Neural cell (in vitro differentiated cells): ENCODE measurements around the gene CACNA1C. TPM values are rescaled to one million over a fixed set of nuclear protein-coding genes. Genes with fewer than 3 reads are reported as not detected.

Experiments
- H2AFZ ChIP-seq: fragments of 200-600, 300-800 bp; sonication (generic), shearing (Covaris generic); 2 replicates; pipeline ENCODE4 v1.6.0; 2014; ENCODE audit warnings: low read depth, mild to moderate bottlenecking, antibody characterized with exemption, low read length, moderate library complexity
- H3F3A ChIP-seq: fragments of 200-600 bp; shearing (Covaris generic); 2 replicates; pipeline ENCODE4 v1.6.1; 2016; ENCODE audit warnings: mild to moderate bottlenecking, moderate library complexity, mixed read lengths, antibody characterized with exemption, low read length; ENCODE audit not compliant: insufficient read depth, poor library complexity, severe bottlenecking
- H3K27ac ChIP-seq: fragments of 200-600, 300-800 bp; sonication (generic), shearing (Covaris generic); 2 replicates; pipeline ENCODE4 v1.5.1; 2014; ENCODE audit warnings: mild to moderate bottlenecking, low read length, moderate library complexity
- H3K27me3 ChIP-seq: fragments of 300-800, 200-600 bp; sonication (generic), shearing (Covaris generic); 2 replicates; pipeline ENCODE4 v1.6.0; 2014; ENCODE audit warnings: mild to moderate bottlenecking, low read depth, low read length, moderate library complexity; ENCODE audit not compliant: insufficient read depth
- H3K36me3 ChIP-seq: fragments of 300-800, 200-600 bp; sonication (generic), shearing (Covaris generic); 2 replicates; pipeline ENCODE4 v1.5.1; 2014; ENCODE audit warnings: mild to moderate bottlenecking, antibody characterized with exemption, low read length, moderate library complexity; ENCODE audit not compliant: insufficient read depth
- H3K4me2 ChIP-seq: fragments of 300-800, 200-600 bp; sonication (generic), shearing (Covaris generic); 2 replicates; pipeline ENCODE4 v1.6.0; 2014; ENCODE audit warnings: mild to moderate bottlenecking, low read length
- H3K4me3 ChIP-seq: fragments of 300-800, 200-600 bp; sonication (generic), shearing (Covaris generic); 2 replicates; pipeline ENCODE4 v1.5.1; 2014; ENCODE audit warnings: mild to moderate bottlenecking, low read length, moderate library complexity
- H3K79me2 ChIP-seq: fragments of 200-600 bp; shearing (Covaris generic); replicated peaks from 2 replicates; pipeline ENCODE4 v1.6.0; 2014; ENCODE audit warnings: mild to moderate bottlenecking, low read length, moderate library complexity; ENCODE audit not compliant: insufficient read depth
- H3K9ac ChIP-seq: fragments of 300-800, 200-600 bp; sonication (generic), shearing (Covaris generic); 2 replicates; pipeline ENCODE4 v1.6.1; 2016; ENCODE audit warnings: mild to moderate bottlenecking, low read length, mixed read lengths
- H3K9me2 ChIP-seq: fragments of 200-600 bp; shearing (Covaris generic); 2 replicates; pipeline ENCODE4 v1.6.1; 2016; ENCODE audit warnings: mild to moderate bottlenecking, low read length, mixed read lengths; ENCODE audit not compliant: insufficient read depth
- H3K9me3 ChIP-seq: fragments of 200-600, 300-800 bp; sonication (generic), shearing (Covaris generic); 2 replicates; pipeline ENCODE4 v1.6.1; 2016; ENCODE audit warnings: mild to moderate bottlenecking, mixed run types, low read length, moderate library complexity, mixed read lengths
- H4K20me1 ChIP-seq: fragments of 200-600 bp; shearing (Covaris generic); 2 replicates; pipeline ENCODE4 v1.6.1; 2016; ENCODE audit warnings: mild to moderate bottlenecking, mixed run types; ENCODE audit not compliant: insufficient read depth
- EP300 ChIP-seq: fragments of 450-650 bp; conservative IDR thresholded peaks from 2 replicates; pipeline ENCODE4 v1.6.1; 2014; ENCODE audit warnings: antibody characterized with exemption, mild to moderate bottlenecking, moderate library complexity; ENCODE audit not compliant: poor library complexity, severe bottlenecking
- EZH2 ChIP-seq: fragments of 200-600, 300-800 bp; shearing (Covaris generic), sonication (generic); IDR thresholded peaks from 2 replicates; pipeline ENCODE4 v1.6.1; 2014; ENCODE audit warnings: antibody characterized with exemption, low read length, borderline replicate concordance, mild to moderate bottlenecking; ENCODE audit not compliant: insufficient read depth, poor library complexity, severe bottlenecking
- MXI1 ChIP-seq: fragments of 450-650 bp; conservative IDR thresholded peaks from 2 replicates; pipeline ENCODE4 v1.6.1; 2014; ENCODE audit warnings: antibody characterized with exemption, mild to moderate bottlenecking; ENCODE audit not compliant: poor library complexity, severe bottlenecking
- POLR2AphosphoS5 ChIP-seq: IDR thresholded peaks from 2 replicates; pipeline ENCODE4 v1.6.1; 2012
- RAD21 ChIP-seq: fragments of 450-650 bp; conservative IDR thresholded peaks from 2 replicates; pipeline ENCODE4 v1.6.1; 2014; ENCODE audit warnings: antibody characterized with exemption, mild to moderate bottlenecking, moderate library complexity
- SMC3 ChIP-seq: fragments of 450-650 bp; conservative IDR thresholded peaks from 2 replicates; pipeline ENCODE4 v1.6.1; 2014; ENCODE audit warnings: antibody characterized with exemption, mild to moderate bottlenecking, moderate library complexity; ENCODE audit not compliant: poor library complexity
- TAF1 ChIP-seq: IDR thresholded peaks from 2 replicates; pipeline ENCODE4 v1.6.1; 2012; ENCODE audit warnings: low read depth
- polyA plus RNA-seq: library from polyadenylated mRNA; depleted of rRNA; stranded (reverse); fragments of >200 nt; gene quantifications from 2 replicates; pipeline ENCODE4 v1.2.3, GENCODE V29; 2014
- TF ChIP-seq, protein P1 (sequence below): fragments of 450-650 bp; IDR thresholded peaks from 2 replicates; pipeline ENCODE4 v1.5.1; 2014; ENCODE audit warnings: antibody characterized with exemption, mild to moderate bottlenecking, moderate library complexity; ENCODE audit not compliant: poor library complexity, severe bottlenecking
- TF ChIP-seq, protein P2 (sequence below): IDR thresholded peaks from 2 replicates; pipeline ENCODE4 v1.6.1; 2012; ENCODE audit warnings: borderline replicate concordance

CACNA1C gene
- polyA plus RNA-seq, 1 donor from 2014 or later, result 9.7 TPM

DNA sequence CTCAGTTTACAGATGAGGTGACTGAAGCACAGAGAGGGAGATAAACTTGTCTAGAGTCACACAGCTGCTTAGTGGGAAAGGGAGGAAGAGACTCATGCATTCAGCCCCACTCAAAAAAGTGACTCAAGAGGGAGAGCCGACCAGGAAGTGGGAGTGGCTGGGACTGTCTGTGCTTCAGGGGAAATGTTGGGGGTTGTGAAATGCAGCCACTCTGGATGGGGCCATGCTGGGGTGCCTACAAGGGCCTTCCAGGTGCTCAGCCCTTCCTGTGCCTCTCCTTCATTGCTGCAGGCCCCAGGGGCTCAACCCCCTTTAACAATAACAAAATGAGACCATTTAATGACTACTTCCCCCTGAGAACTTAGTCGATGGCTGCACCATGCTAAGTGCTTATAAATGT, 41.8 kb downstream of the CACNA1C start:
- H3K4me3 ChIP-seq, result no peak overlapping the region
- H3F3A ChIP-seq, result no peaks in the 10 kb centered on the region
- no peak for TF ChIP-seq SMC3
- no peak for TF ChIP-seq EP300
- TF ChIP-seq, protein P1, sequence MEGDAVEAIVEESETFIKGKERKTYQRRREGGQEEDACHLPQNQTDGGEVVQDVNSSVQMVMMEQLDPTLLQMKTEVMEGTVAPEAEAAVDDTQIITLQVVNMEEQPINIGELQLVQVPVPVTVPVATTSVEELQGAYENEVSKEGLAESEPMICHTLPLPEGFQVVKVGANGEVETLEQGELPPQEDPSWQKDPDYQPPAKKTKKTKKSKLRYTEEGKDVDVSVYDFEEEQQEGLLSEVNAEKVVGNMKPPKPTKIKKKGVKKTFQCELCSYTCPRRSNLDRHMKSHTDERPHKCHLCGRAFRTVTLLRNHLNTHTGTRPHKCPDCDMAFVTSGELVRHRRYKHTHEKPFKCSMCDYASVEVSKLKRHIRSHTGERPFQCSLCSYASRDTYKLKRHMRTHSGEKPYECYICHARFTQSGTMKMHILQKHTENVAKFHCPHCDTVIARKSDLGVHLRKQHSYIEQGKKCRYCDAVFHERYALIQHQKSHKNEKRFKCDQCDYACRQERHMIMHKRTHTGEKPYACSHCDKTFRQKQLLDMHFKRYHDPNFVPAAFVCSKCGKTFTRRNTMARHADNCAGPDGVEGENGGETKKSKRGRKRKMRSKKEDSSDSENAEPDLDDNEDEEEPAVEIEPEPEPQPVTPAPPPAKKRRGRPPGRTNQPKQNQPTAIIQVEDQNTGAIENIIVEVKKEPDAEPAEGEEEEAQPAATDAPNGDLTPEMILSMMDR, result no peak
- TF ChIP-seq TAF1, result no peak
- no peak for TF ChIP-seq RAD21
- TF ChIP-seq, protein P2, sequence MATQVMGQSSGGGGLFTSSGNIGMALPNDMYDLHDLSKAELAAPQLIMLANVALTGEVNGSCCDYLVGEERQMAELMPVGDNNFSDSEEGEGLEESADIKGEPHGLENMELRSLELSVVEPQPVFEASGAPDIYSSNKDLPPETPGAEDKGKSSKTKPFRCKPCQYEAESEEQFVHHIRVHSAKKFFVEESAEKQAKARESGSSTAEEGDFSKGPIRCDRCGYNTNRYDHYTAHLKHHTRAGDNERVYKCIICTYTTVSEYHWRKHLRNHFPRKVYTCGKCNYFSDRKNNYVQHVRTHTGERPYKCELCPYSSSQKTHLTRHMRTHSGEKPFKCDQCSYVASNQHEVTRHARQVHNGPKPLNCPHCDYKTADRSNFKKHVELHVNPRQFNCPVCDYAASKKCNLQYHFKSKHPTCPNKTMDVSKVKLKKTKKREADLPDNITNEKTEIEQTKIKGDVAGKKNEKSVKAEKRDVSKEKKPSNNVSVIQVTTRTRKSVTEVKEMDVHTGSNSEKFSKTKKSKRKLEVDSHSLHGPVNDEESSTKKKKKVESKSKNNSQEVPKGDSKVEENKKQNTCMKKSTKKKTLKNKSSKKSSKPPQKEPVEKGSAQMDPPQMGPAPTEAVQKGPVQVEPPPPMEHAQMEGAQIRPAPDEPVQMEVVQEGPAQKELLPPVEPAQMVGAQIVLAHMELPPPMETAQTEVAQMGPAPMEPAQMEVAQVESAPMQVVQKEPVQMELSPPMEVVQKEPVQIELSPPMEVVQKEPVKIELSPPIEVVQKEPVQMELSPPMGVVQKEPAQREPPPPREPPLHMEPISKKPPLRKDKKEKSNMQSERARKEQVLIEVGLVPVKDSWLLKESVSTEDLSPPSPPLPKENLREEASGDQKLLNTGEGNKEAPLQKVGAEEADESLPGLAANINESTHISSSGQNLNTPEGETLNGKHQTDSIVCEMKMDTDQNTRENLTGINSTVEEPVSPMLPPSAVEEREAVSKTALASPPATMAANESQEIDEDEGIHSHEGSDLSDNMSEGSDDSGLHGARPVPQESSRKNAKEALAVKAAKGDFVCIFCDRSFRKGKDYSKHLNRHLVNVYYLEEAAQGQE, result no peak
- no peak for TF ChIP-seq MXI1
- no peak for TF ChIP-seq EZH2
- H3K9me2 ChIP-seq, result no peaks in the 10 kb centered on the region
- no peaks in the 10 kb centered on the region for H3K79me2 ChIP-seq
- no peak overlapping the region for H3K9ac ChIP-seq
- no peak overlapping the region for H3K27ac ChIP-seq
- H3K4me2 ChIP-seq, result no peak overlapping the region
- H3K36me3 ChIP-seq, result no peaks in the 10 kb centered on the region
- H3K9me3 ChIP-seq, result no peaks in the 10 kb centered on the region
- no peaks in the 10 kb centered on the region for H4K20me1 ChIP-seq
- no peak overlapping the region for H2AFZ ChIP-seq
- no peaks in the 10 kb centered on the region for H3K27me3 ChIP-seq

DNA sequence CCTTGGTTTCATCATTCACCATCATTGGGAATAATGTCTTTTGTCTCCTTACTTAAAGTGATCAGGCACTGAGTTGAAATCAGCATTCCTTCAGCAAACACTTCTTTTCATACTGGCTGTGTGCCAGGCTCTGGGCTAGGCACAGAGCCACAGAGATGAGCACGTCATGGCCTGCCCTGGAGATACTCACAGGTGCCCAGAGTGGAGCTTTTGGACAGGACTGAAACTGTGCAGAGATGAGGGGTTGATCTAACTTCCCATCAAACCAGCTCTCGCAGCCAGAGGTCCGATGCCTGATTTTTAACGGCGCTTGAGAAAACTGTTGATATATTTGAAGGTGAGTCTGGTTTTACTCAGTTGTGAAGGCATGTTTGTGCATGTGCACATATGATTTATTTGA, 43.1 kb downstream of the CACNA1C start:
- H3K4me2 ChIP-seq, result no peak overlapping the region
- H3K27me3 ChIP-seq, result no peaks in the 10 kb centered on the region
- H3K27ac ChIP-seq, result no peak overlapping the region
- no peak overlapping the region for H2AFZ ChIP-seq
- no peak overlapping the region for H3K4me3 ChIP-seq
- H3K9me3 ChIP-seq, result no peaks in the 10 kb centered on the region
- no peaks in the 10 kb centered on the region for H3K9me2 ChIP-seq
- no peaks in the 10 kb centered on the region for H4K20me1 ChIP-seq
- H3K36me3 ChIP-seq, result no peaks in the 10 kb centered on the region
- TF ChIP-seq EZH2 (no peak), SMC3 (no peak), EP300 (no peak), RAD21 (no peak), POLR2AphosphoS5 (no peak), TAF1 (no peak), MXI1 (no peak)
- TF ChIP-seq, protein P2, result no peak
- TF ChIP-seq, protein P1, result no peak
- H3K79me2 ChIP-seq, result no peaks in the 10 kb centered on the region
- no peaks in the 10 kb centered on the region for H3F3A ChIP-seq
- no peak overlapping the region for H3K9ac ChIP-seq
